Mucosa of stomach (tissue), 1 donor: ENCODE data around the gene PLLP.
A peak's percentile ranks its signal among the peaks of the same experiment; 100 is the strongest.

Source experiments
- H3K27me3 ChIP-seq: one replicate; pipeline ENCODE4 v1.7.0; 2013; ENCODE audit warnings: mild to moderate bottlenecking, low read length; ENCODE audit not compliant: control insufficient read depth, insufficient read depth
- H3K36me3 ChIP-seq: one replicate; pipeline ENCODE4 v1.7.0; 2013; ENCODE audit warnings: low read length; ENCODE audit not compliant: control insufficient read depth, insufficient read depth
- H3K4me1 ChIP-seq: one replicate; pipeline ENCODE4 v1.7.0; 2013; ENCODE audit warnings: mild to moderate bottlenecking, low read length; ENCODE audit not compliant: control insufficient read depth, insufficient read depth
- H3K4me3 ChIP-seq: one replicate; pipeline ENCODE4 v1.7.0; 2013; ENCODE audit warnings: low read length
- H3K9ac ChIP-seq: one replicate; pipeline ENCODE4 v1.7.0; 2013; ENCODE audit warnings: mild to moderate bottlenecking, low read length, moderate library complexity
- H3K9me3 ChIP-seq: one replicate; pipeline ENCODE4 v1.7.0; 2013; ENCODE audit warnings: mild to moderate bottlenecking, low read length, moderate library complexity; ENCODE audit not compliant: control insufficient read depth
- donor health status: Pancreatic carcinoma.

PLLP gene, protein sequence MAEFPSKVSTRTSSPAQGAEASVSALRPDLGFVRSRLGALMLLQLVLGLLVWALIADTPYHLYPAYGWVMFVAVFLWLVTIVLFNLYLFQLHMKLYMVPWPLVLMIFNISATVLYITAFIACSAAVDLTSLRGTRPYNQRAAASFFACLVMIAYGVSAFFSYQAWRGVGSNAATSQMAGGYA

DNA sequence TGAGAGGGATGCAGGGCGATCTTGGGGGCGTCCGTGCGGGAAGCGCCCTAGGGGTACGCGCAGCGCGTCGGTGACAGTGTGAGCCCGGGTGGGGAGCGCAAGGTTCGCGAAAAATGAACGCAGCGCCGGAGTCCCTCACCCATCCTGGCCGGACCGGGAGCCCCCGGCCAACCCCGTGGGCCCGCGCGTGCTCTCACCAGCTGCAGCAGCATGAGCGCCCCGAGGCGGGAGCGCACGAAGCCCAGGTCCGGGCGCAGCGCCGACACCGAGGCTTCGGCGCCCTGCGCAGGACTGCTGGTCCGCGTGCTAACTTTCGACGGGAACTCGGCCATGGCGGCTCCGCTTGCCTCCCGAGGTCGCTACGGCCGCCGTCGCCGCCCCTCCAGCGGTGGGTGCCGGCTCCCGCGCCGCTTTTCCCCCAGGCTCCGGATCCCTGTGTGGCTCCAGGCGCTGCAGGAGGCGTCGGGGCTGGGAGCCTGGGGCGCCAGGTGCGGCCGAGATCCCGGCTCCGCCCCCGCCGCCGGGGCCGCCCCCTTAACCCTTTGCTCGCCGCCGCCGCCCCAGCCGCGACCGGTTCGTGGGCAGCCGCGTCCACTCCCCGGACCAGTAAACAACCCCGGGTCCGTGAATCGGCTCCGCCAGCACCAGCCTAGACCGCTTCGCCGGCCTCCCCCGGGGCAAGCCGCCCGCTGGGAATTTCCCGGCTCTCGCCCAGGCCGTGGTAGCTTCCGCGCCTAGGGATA, at the start of gene PLLP:
PLLP (minus strand) TSS at position 464 of the 743 bp plus-strand sequence; CDS start at position 332, 132 bp downstream.
- Histone ChIP-seq H3K27me3 (peaks cover 8% of the 10 kb centered on the region), H3K9ac (peak within 1 kb of the TSS; percentile 92), H3K4me3 (peak within 1 kb of the TSS; percentile 66), H3K4me1 (peaks cover 31% of the 10 kb centered on the region), H3K36me3 (no peaks in the 10 kb centered on the region), H3K9me3 (no peaks in the 10 kb centered on the region)

DNA sequence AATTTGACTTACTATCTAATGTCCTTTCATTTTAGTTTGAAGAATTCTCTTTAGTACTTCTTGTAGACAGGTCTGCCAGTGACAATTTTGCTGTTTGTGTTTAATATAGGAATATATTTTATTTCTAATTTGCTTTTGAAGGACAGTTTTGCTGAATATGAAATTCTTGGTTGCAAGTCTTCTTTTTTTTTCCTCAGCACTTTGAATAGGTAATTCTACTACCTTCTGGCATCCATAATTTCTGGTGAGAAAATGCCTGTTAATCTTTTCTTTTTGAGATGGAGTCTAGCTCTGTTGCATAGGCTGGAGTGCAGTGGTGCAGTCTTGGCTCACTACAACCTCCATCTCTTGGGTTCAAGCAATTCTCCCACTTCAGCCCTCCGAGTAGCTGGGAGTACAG, 48.9 kb upstream of the PLLP start:
- H3K36me3 ChIP-seq, result no peaks in the 10 kb centered on the region
- no peaks in the 10 kb centered on the region for H3K9me3 ChIP-seq
- no peak overlapping the region for H3K9ac ChIP-seq
- H3K4me3 ChIP-seq, result no peak overlapping the region
- H3K27me3 ChIP-seq, result no peaks in the 10 kb centered on the region
- H3K4me1 ChIP-seq, result no peaks in the 10 kb centered on the region

- H3K27me3 ChIP-seq, result no peaks in the 10 kb centered on the region
- no peaks in the 10 kb centered on the region for H3K9me3 ChIP-seq
- H3K4me1 ChIP-seq, result no peaks in the 10 kb centered on the region
- no peak overlapping the region for H3K9ac ChIP-seq
- H3K36me3 ChIP-seq, result no peaks in the 10 kb centered on the region
- H3K4me3 ChIP-seq, result no peak overlapping the region
These were observed 46.9 kb upstream of the PLLP start for GRCh38 chr16:57331355-57331754.

GRCh38 chr16:57329718-57330327, 45.4 kb upstream of the PLLP start:
- Histone ChIP-seq H3K9ac (no peak overlapping the region), H3K4me3 (no peak overlapping the region), H3K4me1 (no peaks in the 10 kb centered on the region), H3K36me3 (no peaks in the 10 kb centered on the region), H3K27me3 (no peaks in the 10 kb centered on the region), H3K9me3 (no peaks in the 10 kb centered on the region)

GRCh38 chr16:57325458-57325857, 41.0 kb upstream of the PLLP start:
- Histone ChIP-seq H3K27me3 (no peaks in the 10 kb centered on the region), H3K9me3 (no peaks in the 10 kb centered on the region), H3K9ac (no peak overlapping the region)

GRCh38 chr16:57324749-57325148, 40.3 kb upstream of the PLLP start:
- Histone ChIP-seq H3K4me1 (no peaks in the 10 kb centered on the region), H3K9ac (no peak overlapping the region), H3K4me3 (no peak overlapping the region), H3K9me3 (no peaks in the 10 kb centered on the region), H3K27me3 (no peaks in the 10 kb centered on the region), H3K36me3 (no peaks in the 10 kb centered on the region)

More at GRCh38 chr16:57325458-57325857, 41.0 kb upstream of the PLLP start:
- Histone ChIP-seq H3K4me1 (no peaks in the 10 kb centered on the region), H3K4me3 (no peak overlapping the region), H3K36me3 (no peaks in the 10 kb centered on the region)

DNA sequence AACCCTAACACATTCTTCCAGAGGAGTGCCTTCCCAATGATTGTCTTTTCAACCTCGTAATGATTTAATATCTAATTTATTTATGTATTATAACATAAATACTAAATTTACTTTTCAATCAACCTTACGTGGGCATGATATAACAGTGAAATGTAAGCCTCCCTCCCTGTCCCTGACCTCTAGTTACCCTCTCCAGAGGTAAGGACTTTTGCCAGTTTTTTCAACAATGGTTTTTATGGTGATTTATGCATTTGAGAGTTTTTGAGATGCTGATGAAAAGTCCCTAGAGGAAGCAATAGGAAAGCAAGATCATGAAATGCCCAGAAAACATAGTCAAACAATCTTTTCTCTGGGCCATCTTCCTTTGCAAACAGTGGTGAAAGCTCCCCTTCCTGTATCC, 35.2 kb upstream of the PLLP start:
- Histone ChIP-seq H3K4me1 (peaks cover 8% of the 10 kb centered on the region), H3K27me3 (no peaks in the 10 kb centered on the region), H3K4me3 (no peak overlapping the region), H3K9me3 (no peaks in the 10 kb centered on the region), H3K36me3 (no peaks in the 10 kb centered on the region), H3K9ac (no peak overlapping the region)

GRCh38 chr16:57318240-57318970, 33.9 kb upstream of the PLLP start:
- Histone ChIP-seq H3K9me3 (no peaks in the 10 kb centered on the region), H3K36me3 (no peaks in the 10 kb centered on the region), H3K4me3 (no peak overlapping the region), H3K9ac (no peak overlapping the region), H3K4me1 (peaks cover 17% of the 10 kb centered on the region), H3K27me3 (no peaks in the 10 kb centered on the region)

DNA sequence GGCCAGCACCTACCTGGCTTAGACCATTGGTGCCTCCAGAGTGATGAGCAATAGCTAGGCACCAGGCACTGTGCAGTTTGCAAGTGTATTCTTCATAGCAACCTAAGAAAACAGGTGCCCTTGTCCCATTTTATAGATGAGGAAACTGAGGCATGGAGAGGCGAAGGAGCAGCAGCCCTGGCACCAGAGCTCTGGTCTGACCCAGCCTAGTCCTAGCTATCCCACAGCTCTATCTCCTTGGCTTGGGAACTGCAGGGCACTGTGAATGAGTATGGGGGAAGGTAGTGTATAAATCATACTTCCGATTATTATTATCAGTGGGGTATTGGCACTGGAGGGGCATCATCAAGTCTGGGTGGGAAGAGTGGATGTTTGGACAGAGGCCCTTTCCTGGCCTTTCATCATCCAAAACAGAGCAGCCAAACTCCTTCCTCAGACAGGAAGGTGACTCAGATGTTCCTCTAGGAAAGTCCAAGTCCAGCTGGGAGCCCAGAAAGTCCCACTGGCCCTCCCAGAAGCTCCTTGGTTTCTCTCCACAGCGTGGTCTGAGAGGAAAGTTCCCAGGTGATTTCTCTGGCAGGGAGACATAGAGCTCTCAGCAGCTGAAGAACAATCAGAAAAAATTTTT, 32.0 kb upstream of the PLLP start:
- Histone ChIP-seq H3K4me1 (peaks cover 17% of the 10 kb centered on the region), H3K4me3 (no peak overlapping the region), H3K36me3 (no peaks in the 10 kb centered on the region), H3K9ac (no peak overlapping the region), H3K27me3 (no peaks in the 10 kb centered on the region), H3K9me3 (no peaks in the 10 kb centered on the region)

DNA sequence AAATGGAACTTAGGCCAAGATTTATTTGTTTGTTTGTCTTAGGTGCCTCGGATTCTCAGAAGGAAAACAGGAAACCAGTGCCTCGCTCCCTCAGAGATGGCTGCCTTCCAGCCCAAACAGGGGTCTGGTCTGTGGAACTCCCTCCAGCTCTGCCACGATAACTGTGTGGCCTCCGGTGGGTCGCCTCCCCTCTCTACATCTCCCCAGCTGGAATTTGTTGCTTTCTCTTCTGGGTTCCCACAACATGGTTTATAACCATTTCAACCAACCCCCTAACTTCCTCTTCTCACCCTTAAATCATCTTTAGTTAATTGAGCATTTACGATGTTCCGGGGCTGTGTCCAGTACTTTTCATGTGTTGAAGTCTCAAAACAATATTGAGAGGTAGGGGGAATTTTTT, 30.9 kb upstream of the PLLP start:
- H3K4me3 ChIP-seq, result no peak overlapping the region
- H3K4me1 ChIP-seq, result peaks cover 17% of the 10 kb centered on the region
- H3K9ac ChIP-seq, result no peak overlapping the region
- H3K27me3 ChIP-seq, result no peaks in the 10 kb centered on the region
- no peaks in the 10 kb centered on the region for H3K36me3 ChIP-seq
- no peaks in the 10 kb centered on the region for H3K9me3 ChIP-seq

DNA sequence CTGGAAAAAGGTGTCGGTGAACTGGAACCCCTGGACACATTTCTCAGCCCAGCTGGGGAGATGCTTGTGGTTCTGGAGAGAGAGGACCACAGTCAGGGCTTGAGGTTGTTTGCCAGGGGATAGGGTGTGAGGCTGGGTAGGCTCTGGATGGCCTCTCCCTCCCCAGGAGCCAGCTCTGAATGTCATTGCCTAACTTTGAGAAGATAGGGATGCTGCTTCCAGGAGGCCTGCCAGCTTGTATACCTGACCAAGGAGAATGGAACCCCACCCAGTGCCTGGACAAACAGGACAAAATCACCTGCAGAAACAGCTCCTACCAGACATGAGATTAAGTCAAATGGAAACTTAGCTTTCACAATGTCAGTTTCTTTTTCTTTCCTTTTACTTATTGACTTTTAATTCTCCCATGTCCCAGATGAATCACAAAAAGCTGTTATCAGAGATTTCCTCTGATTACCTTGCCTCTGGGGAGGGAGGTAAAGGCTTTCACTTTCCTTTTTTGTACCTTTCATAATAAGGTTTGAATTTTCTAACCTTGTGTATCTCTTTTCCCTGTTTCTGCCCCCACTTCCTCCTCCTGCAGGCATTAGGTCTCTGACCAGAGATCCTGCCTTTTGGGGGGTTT, 29.8 kb upstream of the PLLP start:
- Histone ChIP-seq H3K36me3 (no peaks in the 10 kb centered on the region), H3K4me1 (peaks cover 17% of the 10 kb centered on the region), H3K9me3 (no peaks in the 10 kb centered on the region), H3K9ac (no peak overlapping the region), H3K27me3 (no peaks in the 10 kb centered on the region), H3K4me3 (no peak overlapping the region)
